Endothelial cell of umbilical vein (primary cell): ENCODE data around the gene PAPPA. TPM values are rescaled to one million over a fixed set of nuclear protein-coding genes. Genes with fewer than 3 reads are reported as not detected.

Experiments
- BruUV-seq: library from RNA; stranded (reverse); fragments of 400-500 nt; replicated peaks from 2 replicates; lab custom pipeline; 2021; lab: Mats Ljungman, UMichigan
- CTCF ChIA-PET: fragments of 300-600, 350-600 bp; sonication (Branson Sonifier 250); formaldehyde crosslinking; loops from one replicate; lab custom pipeline; 2021; ENCODE audit warnings: antibody characterized with exemption, inconsistent platforms; lab: Charles Lee
- POLR2A ChIA-PET: fragments of 300-600, 350-600 bp; sonication (Branson Sonifier 250); formaldehyde crosslinking; loops from one replicate; lab custom pipeline; 2021; ENCODE audit warnings: antibody characterized with exemption, inconsistent platforms; lab: Charles Lee
- DNase-seq: peaks from one replicate; pipeline ENCODE4 v3.0.0-alpha.2; 2011; ENCODE audit warnings: low read depth, low spot score
- FAIRE-seq: peaks from 2 replicates; lab custom pipeline; 2011; peaks lifted over from hg19 to GRCh38; lab: Jason Lieb, UNC
- H2AFZ ChIP-seq: 2 replicates; pipeline ENCODE4 v1.6.0; 2012; ENCODE audit warnings: low read depth, low read length, control low read depth, inconsistent platforms
- H3K27ac ChIP-seq: 2 replicates; pipeline ENCODE4 v1.5.1; 2011; ENCODE audit warnings: low read depth, mild to moderate bottlenecking, control low read depth, low read length, moderate library complexity; ENCODE audit not compliant: insufficient read depth
- H3K27me3 ChIP-seq, 2 experiments: 2 replicates each; pipeline versions ENCODE4 v1.6.0 to v1.6.1; 2011; ENCODE audit warnings: low read length in 2 of 2, mixed read lengths in 1 of 2; ENCODE audit not compliant: control insufficient read depth in 2 of 2, insufficient read depth in 2 of 2
- H3K36me3 ChIP-seq, 2 experiments: 2 replicates in 1 of 2; 3 replicates in 1 of 2; pipeline ENCODE4 v1.5.1; 2011; ENCODE audit warnings: low read length in 2 of 2, mild to moderate bottlenecking in 1 of 2, moderate library complexity in 1 of 2; ENCODE audit not compliant: control insufficient read depth in 2 of 2, insufficient read depth in 2 of 2; ENCODE audit errors: extremely low read depth in 1 of 2
- H3K4me1 ChIP-seq: 3 replicates; pipeline ENCODE4 v1.5.1; 2011; ENCODE audit warnings: mild to moderate bottlenecking, low read length; ENCODE audit not compliant: control insufficient read depth, insufficient read depth; ENCODE audit errors: extremely low read depth
- H3K4me2 ChIP-seq: 2 replicates; pipeline ENCODE4 v1.6.1; 2011; ENCODE audit warnings: low read length, control low read depth, mixed read lengths; ENCODE audit not compliant: insufficient read depth
- H3K4me3 ChIP-seq, 3 experiments: fragments of 200-600 bp in 1 of 3; sonication (generic), shearing (Covaris generic) in 1 of 3; replicated peaks in 1 of 3; 2 replicates each; pipeline ENCODE4 v1.5.1; 2011 to 2016; ENCODE audit warnings: control low read depth in 3 of 3, low read length in 3 of 3, mild to moderate bottlenecking in 2 of 3, inconsistent platforms in 1 of 3, low read depth in 1 of 3, moderate library complexity in 1 of 3; ENCODE audit not compliant: insufficient read depth in 1 of 3
- H3K79me2 ChIP-seq: 2 replicates; pipeline ENCODE4 v1.6.0; 2012; ENCODE audit warnings: low read length, inconsistent platforms; ENCODE audit not compliant: control insufficient read depth, insufficient read depth
- H3K9ac ChIP-seq: replicated peaks from 2 replicates; pipeline ENCODE3; 2011; ENCODE audit warnings: low read length, control low read depth; ENCODE audit not compliant: insufficient read depth; ENCODE audit errors: extremely low read depth
- H3K9me1 ChIP-seq: replicated peaks from 3 replicates; pipeline ENCODE4 v1.6.0; 2011; ENCODE audit warnings: mild to moderate bottlenecking, low read length; ENCODE audit not compliant: control insufficient read depth, insufficient read depth; ENCODE audit errors: extremely low read depth
- H3K9me3 ChIP-seq: replicated peaks from 2 replicates; pipeline ENCODE4 v1.5.1; 2012; ENCODE audit warnings: low read length, inconsistent platforms; ENCODE audit not compliant: control insufficient read depth, insufficient read depth
- H4K20me1 ChIP-seq: replicated peaks from 2 replicates; pipeline ENCODE3; 2011; ENCODE audit warnings: mild to moderate bottlenecking, low read length; ENCODE audit not compliant: control insufficient read depth, insufficient read depth; ENCODE audit errors: extremely low read depth
- EZH2 ChIP-seq: IDR thresholded peaks from 2 replicates; pipeline ENCODE4 v1.6.1; 2012; ENCODE audit warnings: borderline replicate concordance, low read depth, mild to moderate bottlenecking, moderate library complexity, low read length, inconsistent platforms; ENCODE audit not compliant: severe bottlenecking
- FOS ChIP-seq: IDR thresholded peaks from 2 replicates; pipeline ENCODE4 v1.6.1; 2011; ENCODE audit warnings: mild to moderate bottlenecking, low read length, moderate library complexity, borderline replicate concordance; ENCODE audit not compliant: insufficient read depth
- GATA2 ChIP-seq: IDR thresholded peaks from 2 replicates; pipeline ENCODE4 v1.7.0; 2011; ENCODE audit warnings: low read depth, mild to moderate bottlenecking, moderate library complexity, mixed read lengths, low read length; ENCODE audit not compliant: insufficient read length, insufficient read depth
- JUN ChIP-seq: IDR thresholded peaks from 2 replicates; pipeline ENCODE4 v1.6.1; 2011; ENCODE audit warnings: borderline replicate concordance, low read depth; ENCODE audit not compliant: insufficient read length, insufficient read depth
- MYC ChIP-seq: IDR thresholded peaks from one replicate; pipeline ENCODE4 v1.6.1; 2011; ENCODE audit warnings: mild to moderate bottlenecking, low read depth, low read length
- POLR2A ChIP-seq: IDR thresholded peaks from 2 replicates; pipeline ENCODE4 v1.6.1; 2012; ENCODE audit warnings: low read depth, mild to moderate bottlenecking, control low read depth, low read length
- POLR2AphosphoS5 ChIP-seq: IDR thresholded peaks from 2 replicates; pipeline ENCODE4 v1.6.1; 2012; ENCODE audit warnings: low read depth, mild to moderate bottlenecking, control low read depth, low read length, moderate library complexity; ENCODE audit not compliant: insufficient read depth
- dilution Hi-C: fragments of 300-500 bp; cut with MboI; formaldehyde crosslinking; loops from one replicate; pipeline ENCODE4 v1.15.0; 2019; ENCODE audit warnings: low sequenced_read_pairs; ENCODE audit not compliant: extremely low pct_ligation_motif_present
- intact Hi-C: fragments of 100-400 bp; cut with micrococcal nuclease; formaldehyde crosslinking; loops from one replicate; pipeline ENCODE4 v1.10.0; 2022
- polyA plus RNA-seq, 4 experiments: library from polyadenylated mRNA; depleted of rRNA in 3 of 4; stranded (reverse) in 3 of 4; unstranded in 1 of 4; fragments of >200 nt; gene quantifications; 2 replicates each; pipeline versions ENCODE4 v1.2.1 to v1.2.3, GENCODE V29; 2011 to 2012; ENCODE audit warnings: missing spikeins in 1 of 4
- total RNA-seq: library from RNA; stranded (reverse); gene quantifications from 2 replicates; pipeline ENCODE4 v1.2.3, GENCODE V29; 2021
- TF ChIP-seq, protein P1 (sequence below), 2 donors: IDR thresholded peaks; 1 replicate in 1 of 2; 2 replicates in 1 of 2; pipeline ENCODE4 v1.5.1; 2011; ENCODE audit warnings: low read length in 2 of 2, mild to moderate bottlenecking in 2 of 2, moderate library complexity in 2 of 2, control low read depth in 1 of 2, inconsistent platforms in 1 of 2, low read depth in 1 of 2; ENCODE audit not compliant: insufficient read depth in 1 of 2; ENCODE audit errors: extremely low read depth in 1 of 2
- TF ChIP-seq, protein P2 (sequence below): IDR thresholded peaks from 2 replicates; pipeline ENCODE4 v1.6.1; 2011; ENCODE audit not compliant: insufficient read depth, insufficient read length

Gene PAPPA
- total and polyA plus RNA-seq, 2 donors (not counting 3 experiments of a cell fraction or from before 2014, with no cell fraction given): 0.13 to 0.41 TPM

DNA sequence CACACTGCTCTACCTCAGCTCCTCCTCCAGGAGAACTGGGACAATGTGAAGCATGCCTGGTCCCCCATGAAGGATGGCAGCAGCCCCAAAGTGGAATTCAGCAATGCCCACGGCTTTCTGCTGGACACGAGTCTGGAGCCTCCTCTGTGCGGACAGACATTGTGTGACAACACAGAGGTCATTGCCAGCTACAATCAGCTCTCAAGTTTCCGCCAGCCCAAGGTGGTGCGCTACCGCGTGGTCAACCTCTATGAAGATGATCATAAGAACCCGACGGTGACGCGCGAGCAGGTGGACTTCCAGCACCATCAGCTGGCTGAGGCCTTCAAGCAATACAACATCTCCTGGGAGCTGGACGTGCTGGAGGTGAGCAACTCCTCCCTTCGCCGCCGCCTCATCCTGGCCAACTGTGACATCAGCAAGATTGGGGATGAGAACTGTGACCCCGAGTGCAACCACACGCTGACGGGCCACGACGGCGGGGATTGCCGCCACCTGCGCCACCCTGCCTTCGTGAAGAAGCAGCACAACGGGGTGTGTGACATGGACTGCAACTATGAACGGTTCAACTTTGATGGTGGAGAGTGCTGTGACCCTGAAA, 34.1 kb downstream of the PAPPA start:
- no peaks in the 10 kb centered on the region for H3K9me3 ChIP-seq
- dilution Hi-C loops (no loop called here), intact Hi-C loops (no loop called here)
- no TSS peak for BruUV-seq
- no peaks in the 10 kb centered on the region for H3K4me1 ChIP-seq
- no peaks in the 10 kb centered on the region for H3K27me3 ChIP-seq
- no peak overlapping the region for H3K4me3 ChIP-seq
- DNase-seq (no peak), FAIRE-seq (no peak)
- no peak overlapping the region for H3K27ac ChIP-seq
- TF ChIP-seq, protein P1, sequence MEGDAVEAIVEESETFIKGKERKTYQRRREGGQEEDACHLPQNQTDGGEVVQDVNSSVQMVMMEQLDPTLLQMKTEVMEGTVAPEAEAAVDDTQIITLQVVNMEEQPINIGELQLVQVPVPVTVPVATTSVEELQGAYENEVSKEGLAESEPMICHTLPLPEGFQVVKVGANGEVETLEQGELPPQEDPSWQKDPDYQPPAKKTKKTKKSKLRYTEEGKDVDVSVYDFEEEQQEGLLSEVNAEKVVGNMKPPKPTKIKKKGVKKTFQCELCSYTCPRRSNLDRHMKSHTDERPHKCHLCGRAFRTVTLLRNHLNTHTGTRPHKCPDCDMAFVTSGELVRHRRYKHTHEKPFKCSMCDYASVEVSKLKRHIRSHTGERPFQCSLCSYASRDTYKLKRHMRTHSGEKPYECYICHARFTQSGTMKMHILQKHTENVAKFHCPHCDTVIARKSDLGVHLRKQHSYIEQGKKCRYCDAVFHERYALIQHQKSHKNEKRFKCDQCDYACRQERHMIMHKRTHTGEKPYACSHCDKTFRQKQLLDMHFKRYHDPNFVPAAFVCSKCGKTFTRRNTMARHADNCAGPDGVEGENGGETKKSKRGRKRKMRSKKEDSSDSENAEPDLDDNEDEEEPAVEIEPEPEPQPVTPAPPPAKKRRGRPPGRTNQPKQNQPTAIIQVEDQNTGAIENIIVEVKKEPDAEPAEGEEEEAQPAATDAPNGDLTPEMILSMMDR (IDR thresholded peaks at IDR 0.05; ENCODE audit: extremely low read depth in 1 of 2, insufficient read depth in 1 of 2, low read depth in 1 of 2, low read length in 2 of 2): no peak
- no peak for TF ChIP-seq POLR2AphosphoS5
- TF ChIP-seq EZH2: no peak
- no peak for TF ChIP-seq FOS
- no peak for TF ChIP-seq POLR2A
- no peak for TF ChIP-seq GATA2
- TF ChIP-seq JUN: no peak
- no peak for TF ChIP-seq MYC
- TF ChIP-seq, protein P2, sequence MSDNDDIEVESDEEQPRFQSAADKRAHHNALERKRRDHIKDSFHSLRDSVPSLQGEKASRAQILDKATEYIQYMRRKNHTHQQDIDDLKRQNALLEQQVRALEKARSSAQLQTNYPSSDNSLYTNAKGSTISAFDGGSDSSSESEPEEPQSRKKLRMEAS: no peak
- H3K9me1 ChIP-seq: no peaks in the 10 kb centered on the region
- ChIA-PET POLR2A (no interaction called here), CTCF (no interaction called here)
- H3K9ac ChIP-seq: no peak overlapping the region
- H3K36me3 ChIP-seq: no peaks in the 10 kb centered on the region
- H3K4me2 ChIP-seq: no peak overlapping the region
- H4K20me1 ChIP-seq: no peaks in the 10 kb centered on the region
- no peak overlapping the region for H2AFZ ChIP-seq
- no peaks in the 10 kb centered on the region for H3K79me2 ChIP-seq
